ENCODE data around the gene HS1BP3. TPM values are rescaled to one million over a fixed set of nuclear protein-coding genes. Genes with fewer than 3 reads are reported as not detected.

Gene HS1BP3
- total RNA-seq, 1 experiment from 2014 or later = 26.4 TPM

- BruUV-seq (replicated peaks) = no TSS peak
- Mint-ChIP-seq H3K27me3 (ENCODE audit: unreplicated experiment) (no peaks in the 10 kb centered on the region), H3K4me1 (ENCODE audit: low read depth, unreplicated experiment) (peaks cover 20% of the 10 kb centered on the region), H3K36me3 (ENCODE audit: insufficient read depth, unreplicated experiment) (no peaks in the 10 kb centered on the region), H3K4me3 (ENCODE audit: low read depth, unreplicated experiment) (no peak overlapping the region), H3K27ac (ENCODE audit: unreplicated experiment) (no peak overlapping the region), H3K9me3 (ENCODE audit: low read depth, unreplicated experiment) (no peaks in the 10 kb centered on the region)
- CTCF ChIA-PET = interaction anchor here (1.1 to 1.4 kb wide), 3 partner anchors 15 to 208 kb away, joined by 3 to 4 read pairs (median 3); no protein-coding TSS in a partner anchor
- no peak for DNase-seq
- TF ChIP-seq CTCF (IDR thresholded peaks at IDR 0.05; ENCODE audit: unreplicated experiment) = no peak
- intact Hi-C loops (cut with micrococcal nuclease; ENCODE audit: unreplicated experiment) = no loop called here
These were observed 47.1 kb downstream of the HS1BP3 start for GRCh38 chr2:20603791-20604190.

- CTCF ChIA-PET = interaction anchor here (0.5 to 1.1 kb wide), 3 partner anchors 13 to 69 kb away, joined by 4 to 8 read pairs (median 5); no protein-coding TSS in a partner anchor
- peaks cover 20% of the 10 kb centered on the region for H3K4me1 Mint-ChIP-seq (ENCODE audit: low read depth, unreplicated experiment)
- DNase-seq = no peak
- no peaks in the 10 kb centered on the region for H3K27me3 Mint-ChIP-seq (ENCODE audit: unreplicated experiment)
- no peak overlapping the region for H3K27ac Mint-ChIP-seq (ENCODE audit: unreplicated experiment)
- no peak overlapping the region for H3K4me3 Mint-ChIP-seq (ENCODE audit: low read depth, unreplicated experiment)
- no peaks in the 10 kb centered on the region for H3K9me3 Mint-ChIP-seq (ENCODE audit: low read depth, unreplicated experiment)
- no peak for TF ChIP-seq CTCF (IDR thresholded peaks at IDR 0.05; ENCODE audit: unreplicated experiment)
- H3K36me3 Mint-ChIP-seq (ENCODE audit: insufficient read depth, unreplicated experiment) = no peaks in the 10 kb centered on the region
- no TSS peak for BruUV-seq (replicated peaks)
- intact Hi-C loops (cut with micrococcal nuclease; ENCODE audit: unreplicated experiment) = no loop called here
These were observed 48.1 kb downstream of the HS1BP3 start for GRCh38 chr2:20602803-20603202.

GRCh38 chr2:20600756-20601325 is 50.1 kb downstream of the HS1BP3 start:
- TF ChIP-seq CTCF (IDR thresholded peaks at IDR 0.05; ENCODE audit: unreplicated experiment) = peak; percentile 35
- no peak overlapping the region for H3K27ac Mint-ChIP-seq (ENCODE audit: unreplicated experiment)
- no peaks in the 10 kb centered on the region for H3K27me3 Mint-ChIP-seq (ENCODE audit: unreplicated experiment)
- H3K9me3 Mint-ChIP-seq (ENCODE audit: low read depth, unreplicated experiment) = no peaks in the 10 kb centered on the region
- H3K36me3 Mint-ChIP-seq (ENCODE audit: insufficient read depth, unreplicated experiment) = no peaks in the 10 kb centered on the region
- CTCF ChIA-PET = no interaction called here
- intact Hi-C loops (cut with micrococcal nuclease; ENCODE audit: unreplicated experiment) = loop anchor here (1.0 kb wide), 1 partner anchor 158 kb away; no protein-coding TSS in a partner anchor
- H3K4me3 Mint-ChIP-seq (ENCODE audit: low read depth, unreplicated experiment) = no peak overlapping the region
- H3K4me1 Mint-ChIP-seq (ENCODE audit: low read depth, unreplicated experiment) = peaks cover 33% of the 10 kb centered on the region
- no TSS peak for BruUV-seq (replicated peaks)
- DNase-seq = no peak

- CTCF ChIA-PET = interaction anchor here (0.7 to 1.5 kb wide), 3 partner anchors 90 to 153 kb away, joined by 3 to 4 read pairs (median 3); partner anchors contain the start of gene RHOB
- intact Hi-C loops (cut with micrococcal nuclease; ENCODE audit: unreplicated experiment) = no loop called here
- Mint-ChIP-seq H3K27ac (ENCODE audit: unreplicated experiment) (no peak overlapping the region), H3K27me3 (ENCODE audit: unreplicated experiment) (no peaks in the 10 kb centered on the region), H3K36me3 (ENCODE audit: insufficient read depth, unreplicated experiment) (no peaks in the 10 kb centered on the region), H3K9me3 (ENCODE audit: low read depth, unreplicated experiment) (no peaks in the 10 kb centered on the region), H3K4me1 (ENCODE audit: low read depth, unreplicated experiment) (peaks cover 37% of the 10 kb centered on the region), H3K4me3 (ENCODE audit: low read depth, unreplicated experiment) (no peak overlapping the region)
- TF ChIP-seq CTCF (IDR thresholded peaks at IDR 0.05; ENCODE audit: unreplicated experiment) = no peak
- no peak for DNase-seq
- no TSS peak for BruUV-seq (replicated peaks)
These were observed 50.9 kb downstream of the HS1BP3 start for GRCh38 chr2:20599861-20600461.
